Glomerular endothelial cell (primary cell): ENCODE data around the gene TPI1. TPM values are rescaled to one million over a fixed set of nuclear protein-coding genes. Genes with fewer than 3 reads are reported as not detected.
"Not testable (repeated sequence)": the region's sequence is repeated elsewhere in the genome, so short reads cannot be mapped to it uniquely, and the experiment has no call there.

Experiments used
- DNase-seq: peaks from one replicate; pipeline ENCODE4 v3.0.0-alpha.2; 2011; ENCODE audit warnings: low read depth, low spot score; ENCODE audit errors: extremely low read depth
- total RNA-seq: library from RNA; depleted of rRNA; stranded (reverse); fragments of >200 nt; gene quantifications from 2 replicates; pipeline ENCODE4 v1.2.3, GENCODE V29; 2015

TPI1 gene
- total RNA-seq, 1 donor from 2014 or later = 542 TPM

- not testable (repeated sequence) for DNase-seq
Observed at GRCh38 chr12:6888794-6889193, 21.5 kb downstream of the TPI1 start.

- DNase-seq = not testable (repeated sequence)
Observed at GRCh38 chr12:6889775-6890573, 22.6 kb downstream of the TPI1 start.

- no peak for DNase-seq
Observed at GRCh38 chr12:6890789-6891645, 23.7 kb downstream of the TPI1 start.

- DNase-seq = no peak
Observed at GRCh38 chr12:6891646-6892001, 24.3 kb downstream of the TPI1 start.

GRCh38 chr12:6892683-6893082 lies 25.4 kb downstream of the TPI1 start:
- DNase-seq = not testable (repeated sequence)

DNA sequence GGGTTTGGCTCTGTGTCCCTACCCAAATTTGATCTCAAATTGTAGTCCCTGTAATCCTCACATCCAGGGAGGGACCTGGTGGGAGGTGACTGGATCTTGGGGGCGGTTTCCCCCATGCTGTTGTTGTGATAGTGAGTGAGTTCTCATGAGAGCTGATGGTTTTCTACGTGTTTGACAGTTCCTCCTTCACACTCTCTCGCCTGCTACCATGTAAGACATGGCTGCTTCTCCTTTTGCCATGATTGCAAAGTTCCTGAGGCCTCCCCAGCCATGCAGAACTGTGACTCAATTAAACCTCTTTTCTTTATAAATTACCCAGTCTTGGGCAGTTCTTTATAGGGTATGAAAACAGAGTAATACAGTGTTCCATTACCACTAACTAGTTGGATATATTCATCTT lies 27.0 kb downstream of the TPI1 start:
- DNase-seq = no peak

- DNase-seq = no peak
Observed at GRCh38 chr12:6896846-6897435, 29.6 kb downstream of the TPI1 start.

DNA sequence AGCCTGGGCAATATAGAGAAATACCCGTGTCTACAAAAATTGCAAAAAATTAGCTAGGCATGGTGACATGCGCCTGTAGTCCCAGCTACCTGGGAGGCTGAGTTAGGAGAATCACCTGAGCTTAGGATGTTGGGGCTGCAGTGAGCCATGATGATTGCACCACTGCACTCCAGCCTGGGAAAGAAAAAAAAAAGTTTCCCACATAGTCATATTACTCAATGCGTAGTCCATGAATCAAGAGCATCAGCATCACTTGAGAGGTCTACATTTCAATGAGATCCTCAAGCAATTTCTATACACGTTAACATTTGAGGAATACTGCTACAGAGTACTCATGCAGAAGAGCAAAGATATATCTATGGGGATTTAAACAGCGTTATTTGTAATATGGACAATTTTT lies 32.1 kb downstream of the TPI1 start:
- no peak for DNase-seq

- DNase-seq = peak; percentile 33
Observed at GRCh38 chr12:6899837-6900519, 32.6 kb downstream of the TPI1 start.

GRCh38 chr12:6902448-6902847 lies 35.1 kb downstream of the TPI1 start:
- no peak for DNase-seq

DNA sequence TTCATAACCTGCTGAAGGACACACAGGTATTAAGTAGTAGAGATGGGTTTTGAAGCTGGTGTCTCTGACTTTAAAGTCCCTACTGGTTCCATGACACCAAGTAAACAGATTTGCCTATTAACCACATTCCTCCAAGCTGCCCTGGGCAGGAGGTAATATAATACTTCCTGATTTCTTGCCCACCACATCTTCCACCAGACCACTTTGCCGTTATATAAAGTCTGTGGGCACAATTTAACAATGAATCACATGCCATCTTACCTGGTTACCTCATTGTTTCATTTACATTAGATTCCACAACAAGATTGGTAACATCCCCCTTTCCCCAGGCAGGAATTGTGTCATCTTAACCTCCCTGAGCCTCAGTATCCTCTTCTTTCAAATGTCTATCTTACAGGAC lies 36.4 kb downstream of the TPI1 start:
- no peak for DNase-seq

DNA sequence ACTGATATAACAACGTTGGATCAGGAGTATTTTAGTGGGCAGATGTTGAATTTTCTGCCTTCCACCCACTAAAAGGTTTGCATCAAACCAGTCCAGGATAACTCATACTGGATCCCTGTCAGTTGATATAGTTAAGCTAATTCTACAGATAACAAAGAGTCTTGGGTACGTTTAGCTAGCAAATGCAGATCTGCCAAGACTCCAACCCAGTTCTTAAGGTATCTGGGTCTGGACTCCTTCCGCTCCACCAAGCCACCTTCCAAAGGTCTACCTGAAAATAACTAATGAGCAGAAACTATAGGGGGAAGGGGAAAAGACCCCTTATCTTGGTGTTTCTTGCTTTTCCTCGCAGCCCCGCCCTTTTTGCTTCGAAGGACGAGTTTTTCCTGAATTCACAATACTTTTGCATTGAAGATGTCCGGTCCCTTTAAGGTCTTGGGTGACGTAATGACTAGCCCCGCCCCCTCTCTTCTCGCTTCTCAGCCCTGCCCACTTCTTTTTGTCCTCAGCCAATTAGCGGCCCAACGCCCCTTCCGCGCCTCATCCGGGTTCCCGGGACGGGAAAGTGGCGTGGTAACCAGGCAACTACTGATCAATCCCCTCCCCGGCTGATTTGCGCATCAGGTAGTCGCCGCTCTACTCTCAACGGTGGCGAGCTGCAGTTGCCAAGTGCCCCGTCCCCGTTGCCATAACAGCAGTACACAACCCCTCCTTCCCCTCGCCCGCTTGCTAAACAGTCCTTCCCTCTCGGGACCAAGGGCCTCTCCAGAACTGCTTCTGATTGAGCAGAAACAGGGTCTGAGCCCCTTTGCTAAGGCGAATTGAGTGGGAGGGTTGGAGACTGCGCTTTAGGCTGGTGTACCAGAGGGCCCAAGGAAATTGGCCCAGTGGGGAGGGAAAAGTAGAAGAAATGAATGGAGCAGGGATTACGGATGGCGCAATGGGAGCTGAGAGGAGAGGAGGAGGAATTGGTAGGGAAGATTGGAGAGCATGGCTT lies 37.2 kb downstream of the TPI1 start, which contains the start of gene LRRC23:
LRRC23 (plus strand) TSS at position 543 of the 997 bp plus-strand sequence. CDS start 812 bp downstream, outside the sequence.
- peak; percentile 80 for DNase-seq

GRCh38 chr12:6905414-6906040 lies 38.2 kb downstream of the TPI1 start:
- DNase-seq = no peak

GRCh38 chr12:6908141-6908540 lies 40.8 kb downstream of the TPI1 start:
- DNase-seq = not testable (repeated sequence)

GRCh38 chr12:6909421-6910145 lies 42.3 kb downstream of the TPI1 start:
- DNase-seq = no peak

DNA sequence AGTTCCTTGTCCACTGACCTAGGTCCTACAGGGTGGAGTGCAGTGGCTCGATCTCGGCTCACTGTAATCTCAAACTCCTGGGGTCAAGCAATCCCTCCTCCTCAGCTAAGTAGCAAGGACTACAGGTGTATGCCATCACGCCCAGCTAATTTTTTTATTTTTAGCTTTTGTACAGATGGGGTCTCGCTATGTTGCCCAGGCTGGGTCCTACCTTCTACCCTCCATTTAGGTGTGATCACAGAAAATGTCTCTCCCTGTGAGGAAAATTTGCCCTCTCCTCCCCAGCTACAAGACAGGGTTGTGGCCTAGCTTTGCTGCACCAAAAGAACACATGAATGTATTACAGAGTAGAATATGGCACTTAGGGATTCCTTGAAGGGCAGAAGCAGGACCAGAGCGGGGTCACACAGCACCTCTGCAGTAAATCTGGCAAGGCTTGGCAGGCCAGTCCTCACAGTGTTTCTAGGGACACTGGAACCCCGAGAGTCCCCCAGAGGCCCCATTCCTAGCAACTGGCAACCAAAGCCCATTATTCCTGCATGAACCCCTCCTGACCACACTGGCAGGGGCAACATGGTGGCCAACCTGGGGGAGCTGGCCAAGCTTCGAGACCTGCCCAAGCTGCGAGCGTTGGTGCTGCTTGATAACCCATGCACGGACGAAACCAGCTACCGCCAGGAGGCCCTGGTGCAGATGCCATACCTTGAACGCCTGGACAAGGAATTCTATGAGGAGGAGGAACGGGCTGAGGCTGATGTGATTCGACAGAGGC lies 45.0 kb downstream of the TPI1 start:
- DNase-seq = no peak

DNA sequence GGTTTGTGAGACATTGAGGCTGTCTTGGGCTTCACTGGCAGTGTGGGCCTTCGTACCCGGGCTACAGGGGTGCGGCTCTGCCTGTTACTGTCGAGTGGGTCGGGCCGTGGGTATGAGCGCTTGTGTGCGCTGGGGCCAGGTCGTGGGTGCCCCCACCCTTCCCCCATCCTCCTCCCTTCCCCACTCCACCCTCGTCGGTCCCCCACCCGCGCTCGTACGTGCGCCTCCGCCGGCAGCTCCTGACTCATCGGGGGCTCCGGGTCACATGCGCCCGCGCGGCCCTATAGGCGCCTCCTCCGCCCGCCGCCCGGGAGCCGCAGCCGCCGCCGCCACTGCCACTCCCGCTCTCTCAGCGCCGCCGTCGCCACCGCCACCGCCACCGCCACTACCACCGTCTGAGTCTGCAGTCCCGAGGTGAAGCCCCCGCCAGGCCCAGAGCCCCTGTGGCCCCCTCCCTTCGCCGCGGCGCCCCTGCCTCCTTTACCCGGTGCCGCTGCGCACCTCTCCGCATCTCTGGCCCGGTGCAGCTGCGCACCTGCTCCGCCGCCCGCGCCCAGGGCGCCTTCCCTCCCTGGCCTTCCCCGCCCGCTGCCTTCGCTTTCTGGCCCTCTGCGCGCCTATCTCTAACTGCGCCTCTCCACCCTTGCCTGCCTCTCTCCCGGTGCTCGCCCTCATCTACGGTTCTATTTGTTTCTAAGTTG lies 47.1 kb downstream of the TPI1 start, which contains the start of gene ENO2:
ENO2 (plus strand) TSS at position 335 of the 701 bp plus-strand sequence. CDS start 1,253 bp downstream, outside the sequence.
- no peak for DNase-seq
